Measurements from ENCODE around the gene RAD51.

Gene RAD51

DNA sequence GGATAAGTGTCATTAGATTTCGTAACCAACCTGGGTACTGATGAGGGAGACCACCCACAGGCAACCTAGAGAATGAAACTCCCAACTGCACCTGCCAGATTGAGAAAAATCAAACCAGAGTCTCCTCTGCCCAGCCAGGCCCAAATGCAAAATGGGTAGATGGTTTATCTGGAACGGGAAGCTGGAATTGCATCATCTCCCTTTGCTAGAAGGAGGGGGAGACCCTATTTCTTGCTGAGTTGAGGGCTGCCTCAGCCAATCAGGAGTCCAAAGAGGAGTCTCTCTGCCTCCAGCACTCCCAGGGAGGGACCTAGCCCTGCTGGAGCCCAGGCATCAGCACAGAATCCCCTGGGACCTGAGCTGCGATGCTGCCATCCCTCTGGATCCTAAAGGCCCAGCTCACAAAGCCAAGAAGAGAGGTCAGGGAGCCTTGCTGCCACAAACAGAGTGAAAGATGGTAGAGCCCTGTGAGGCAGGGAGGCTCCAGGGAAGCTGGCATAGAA lies 52.0 kb downstream of the RAD51 start:
- Histone ChIP-seq H3K9ac (ENCODE audit: low read depth, low read length, poor library complexity, severe bottlenecking) (no peak overlapping the region), H3K9me2 (replicated peaks; ENCODE audit: low read depth, low read length) (no peaks in the 10 kb centered on the region), H3K9me3 (ENCODE audit: insufficient read depth, low read depth, low read length) (no peaks in the 10 kb centered on the region), H3K36me3 (ENCODE audit: insufficient read depth, low read length) (peaks cover 35% of the 10 kb centered on the region; the same call in 1 of the 2 replicates), H3K27me3 (ENCODE audit: insufficient read depth, low read length, poor library complexity, severe bottlenecking) (no peaks in the 10 kb centered on the region), H3F3A (ENCODE audit: low read depth) (no peaks in the 10 kb centered on the region), H3K4me1 (ENCODE audit: insufficient read depth, low read length, poor library complexity, severe bottlenecking) (peaks cover under 1% of the 10 kb centered on the region), H3K4me2 (ENCODE audit: low read depth, low read length, poor library complexity, severe bottlenecking) (no peak overlapping the region), H3K4me3 (ENCODE audit: low read length, poor library complexity, severe bottlenecking) (no peak overlapping the region), H3K79me2 (ENCODE audit: insufficient read depth, low read length) (peaks cover 7% of the 10 kb centered on the region; the same call in 1 of the 2 replicates), H2AFZ (ENCODE audit: low read length) (no peak overlapping the region), H4K20me1 (ENCODE audit: insufficient read depth, low read length, poor library complexity, severe bottlenecking) (no peaks in the 10 kb centered on the region)
- TF ChIP-seq, protein P1, sequence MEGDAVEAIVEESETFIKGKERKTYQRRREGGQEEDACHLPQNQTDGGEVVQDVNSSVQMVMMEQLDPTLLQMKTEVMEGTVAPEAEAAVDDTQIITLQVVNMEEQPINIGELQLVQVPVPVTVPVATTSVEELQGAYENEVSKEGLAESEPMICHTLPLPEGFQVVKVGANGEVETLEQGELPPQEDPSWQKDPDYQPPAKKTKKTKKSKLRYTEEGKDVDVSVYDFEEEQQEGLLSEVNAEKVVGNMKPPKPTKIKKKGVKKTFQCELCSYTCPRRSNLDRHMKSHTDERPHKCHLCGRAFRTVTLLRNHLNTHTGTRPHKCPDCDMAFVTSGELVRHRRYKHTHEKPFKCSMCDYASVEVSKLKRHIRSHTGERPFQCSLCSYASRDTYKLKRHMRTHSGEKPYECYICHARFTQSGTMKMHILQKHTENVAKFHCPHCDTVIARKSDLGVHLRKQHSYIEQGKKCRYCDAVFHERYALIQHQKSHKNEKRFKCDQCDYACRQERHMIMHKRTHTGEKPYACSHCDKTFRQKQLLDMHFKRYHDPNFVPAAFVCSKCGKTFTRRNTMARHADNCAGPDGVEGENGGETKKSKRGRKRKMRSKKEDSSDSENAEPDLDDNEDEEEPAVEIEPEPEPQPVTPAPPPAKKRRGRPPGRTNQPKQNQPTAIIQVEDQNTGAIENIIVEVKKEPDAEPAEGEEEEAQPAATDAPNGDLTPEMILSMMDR (conservative IDR thresholded peaks at IDR 0.05; ENCODE audit: low read length) = no peak
- no peak for TF ChIP-seq EZH2phosphoT487 (IDR thresholded peaks at IDR 0.05; ENCODE audit: borderline replicate concordance)

DNA sequence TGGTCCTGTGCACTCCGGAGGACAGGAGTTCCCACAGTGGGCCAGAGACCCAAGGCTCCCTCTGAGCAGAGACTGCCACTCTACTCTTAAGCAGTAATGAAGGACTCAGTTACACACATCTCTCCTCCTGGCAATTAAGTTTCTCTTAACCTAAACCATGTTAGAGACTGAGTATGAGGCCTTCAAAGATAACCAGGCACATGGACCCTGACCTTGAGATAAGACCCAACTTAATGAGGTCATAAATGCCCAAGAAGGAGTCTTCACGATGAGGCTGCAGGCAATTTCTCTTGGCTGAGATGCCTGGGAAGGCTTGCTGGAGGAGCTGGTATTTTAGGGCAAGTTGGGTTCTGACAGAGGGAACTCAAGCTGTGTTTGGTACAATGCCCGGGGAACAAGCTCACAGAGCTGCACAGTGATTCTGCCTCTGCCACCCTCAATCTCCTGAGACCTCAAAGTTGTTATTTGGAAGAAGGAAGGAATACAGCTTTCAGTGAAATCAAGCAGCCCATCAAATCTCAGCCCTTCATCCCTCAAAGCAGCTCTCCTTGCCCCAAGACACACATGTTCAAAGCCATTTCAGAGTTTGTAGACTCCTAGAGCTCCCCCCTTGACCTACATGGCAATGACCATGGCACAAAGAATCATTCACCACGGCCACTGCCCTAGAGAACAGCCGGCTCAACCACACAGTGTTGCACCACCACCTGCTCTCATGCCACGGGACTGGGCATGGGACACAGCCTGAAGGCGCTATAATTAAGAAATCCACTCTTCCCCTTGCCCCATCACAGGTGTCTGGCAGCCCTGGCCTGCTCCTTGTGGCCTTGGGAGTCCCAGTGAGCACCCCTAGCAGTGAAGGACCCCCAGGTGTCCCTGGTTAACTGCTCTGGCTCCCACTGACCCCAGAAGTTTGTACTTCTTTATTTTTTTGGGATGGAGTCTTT lies 53.0 kb downstream of the RAD51 start:
- Histone ChIP-seq H3K4me1 (ENCODE audit: insufficient read depth, low read length, poor library complexity, severe bottlenecking) (peaks cover 10% of the 10 kb centered on the region), H3K4me3 (ENCODE audit: low read length, poor library complexity, severe bottlenecking) (no peak overlapping the region), H3K9ac (ENCODE audit: low read depth, low read length, poor library complexity, severe bottlenecking) (no peak overlapping the region), H3K79me2 (ENCODE audit: insufficient read depth, low read length) (peaks cover 17% of the 10 kb centered on the region; the same call in 1 of the 2 replicates), H3K4me2 (ENCODE audit: low read depth, low read length, poor library complexity, severe bottlenecking) (no peak overlapping the region), H2AFZ (ENCODE audit: low read length) (no peak overlapping the region), H3K36me3 (ENCODE audit: insufficient read depth, low read length) (peaks cover 25% of the 10 kb centered on the region; the same call in 1 of the 2 replicates), H3K9me2 (replicated peaks; ENCODE audit: low read depth, low read length) (no peaks in the 10 kb centered on the region), H4K20me1 (ENCODE audit: insufficient read depth, low read length, poor library complexity, severe bottlenecking) (no peaks in the 10 kb centered on the region), H3K9me3 (ENCODE audit: insufficient read depth, low read depth, low read length) (no peaks in the 10 kb centered on the region), H3F3A (ENCODE audit: low read depth) (no peaks in the 10 kb centered on the region), H3K27me3 (ENCODE audit: insufficient read depth, low read length, poor library complexity, severe bottlenecking) (no peaks in the 10 kb centered on the region)
- no peak for TF ChIP-seq EZH2phosphoT487 (IDR thresholded peaks at IDR 0.05; ENCODE audit: borderline replicate concordance)
- TF ChIP-seq, protein P1 (conservative IDR thresholded peaks at IDR 0.05; ENCODE audit: low read length) = no peak

DNA sequence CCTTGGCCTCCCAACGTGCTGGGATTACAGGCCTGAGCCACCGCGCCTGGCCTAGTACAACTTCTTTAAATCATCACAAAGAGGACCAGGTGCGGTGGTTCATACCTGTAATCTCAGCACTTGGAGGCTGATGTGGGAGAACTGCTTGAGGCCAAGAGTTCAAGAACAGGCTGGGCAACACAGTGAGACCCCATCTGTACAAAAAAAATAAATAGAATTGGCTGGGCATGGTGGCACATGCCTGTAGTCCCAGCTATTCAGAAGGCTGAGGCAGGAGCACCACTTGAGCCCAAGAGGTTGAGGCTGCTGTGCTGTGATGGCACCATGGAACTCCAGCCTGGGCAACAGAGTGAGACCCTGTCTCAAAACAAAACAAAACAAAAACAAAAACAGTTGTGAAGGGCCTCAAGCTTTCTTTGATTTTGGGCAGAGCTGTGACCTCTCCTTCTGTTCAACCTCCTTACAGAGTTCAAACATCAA lies 54.2 kb downstream of the RAD51 start:
- Histone ChIP-seq H2AFZ (ENCODE audit: low read length) (no peak overlapping the region), H3K79me2 (ENCODE audit: insufficient read depth, low read length) (peaks cover 28% of the 10 kb centered on the region), H3K4me3 (ENCODE audit: low read length, poor library complexity, severe bottlenecking) (no peak overlapping the region), H3K36me3 (ENCODE audit: insufficient read depth, low read length) (peaks cover 15% of the 10 kb centered on the region; the same call in 1 of the 2 replicates), H3K4me1 (ENCODE audit: insufficient read depth, low read length, poor library complexity, severe bottlenecking) (peaks cover 20% of the 10 kb centered on the region), H4K20me1 (ENCODE audit: insufficient read depth, low read length, poor library complexity, severe bottlenecking) (peaks cover 3% of the 10 kb centered on the region), H3K27me3 (ENCODE audit: insufficient read depth, low read length, poor library complexity, severe bottlenecking) (no peaks in the 10 kb centered on the region), H3F3A (ENCODE audit: low read depth) (no peaks in the 10 kb centered on the region), H3K4me2 (ENCODE audit: low read depth, low read length, poor library complexity, severe bottlenecking) (no peak overlapping the region), H3K9me3 (ENCODE audit: insufficient read depth, low read depth, low read length) (no peaks in the 10 kb centered on the region), H3K9ac (ENCODE audit: low read depth, low read length, poor library complexity, severe bottlenecking) (no peak overlapping the region), H3K9me2 (replicated peaks; ENCODE audit: low read depth, low read length) (no peaks in the 10 kb centered on the region)
- no peak for TF ChIP-seq EZH2phosphoT487 (IDR thresholded peaks at IDR 0.05; ENCODE audit: borderline replicate concordance)
- TF ChIP-seq, protein P1 (conservative IDR thresholded peaks at IDR 0.05; ENCODE audit: low read length) = no peak

All from Loucy (cell line).